ENCODE measurements around the gene CFAP97. TPM values are rescaled to one million over a fixed set of nuclear protein-coding genes. Genes with fewer than 3 reads are reported as not detected.

Gene CFAP97
- total and polyA plus RNA-seq, 5 donors from 2014 or later, result 28.3 to 87.1 (median 77.9) TPM

GRCh38 chr4:185110375-185110823 is 93.4 kb downstream of the CFAP97 start:
- Histone ChIP-seq H3K9me3 (ENCODE audit: control insufficient read depth in 2 of 2, low read length in 2 of 2) (no peaks in the 10 kb centered on the region), H3K4me3 (ENCODE audit: low read depth, low read length) (no peak overlapping the region), H3K27me3 (ENCODE audit: control insufficient read depth, insufficient read depth, low read length) (peaks cover 8% of the 10 kb centered on the region), H3K27ac (ENCODE audit: insufficient read depth, low read length, poor library complexity, severe bottlenecking) (no peak overlapping the region), H3K4me1 (ENCODE audit: control insufficient read depth, insufficient read depth, low read length, poor library complexity, severe bottlenecking) (no peaks in the 10 kb centered on the region), H3K36me3 (ENCODE audit: control insufficient read depth, insufficient read depth, low read length) (no peaks in the 10 kb centered on the region)
- H3K36me3 Mint-ChIP-seq, result no peaks in the 10 kb centered on the region
- no peak overlapping the region for H3K4me3 Mint-ChIP-seq
- ATAC-seq (ENCODE audit: low read depth in 2 of 2) (no peak), DNase-seq (no peak)
- no peak overlapping the region for H3K27ac Mint-ChIP-seq
- H3K4me1 Mint-ChIP-seq, result no peaks in the 10 kb centered on the region
- peaks cover 36% of the 10 kb centered on the region for H3K27me3 Mint-ChIP-seq
- H3K9me3 Mint-ChIP-seq, result peaks cover 0 to 2% (median 0%) of the 10 kb centered on the region in 7 donors

- H3K36me3 Mint-ChIP-seq, result no peaks in the 10 kb centered on the region
- peaks cover 0 to 2% (median 0%) of the 10 kb centered on the region in 7 donors for H3K9me3 Mint-ChIP-seq
- ATAC-seq (ENCODE audit: low read depth in 2 of 2) (no peak), DNase-seq (no peak)
- no peaks in the 10 kb centered on the region for H3K36me3 ChIP-seq (ENCODE audit: control insufficient read depth, insufficient read depth, low read length)
- no peaks in the 10 kb centered on the region for H3K4me1 Mint-ChIP-seq
- no peak overlapping the region for H3K4me3 ChIP-seq (ENCODE audit: low read depth, low read length)
- H3K4me1 ChIP-seq (ENCODE audit: control insufficient read depth, insufficient read depth, low read length, poor library complexity, severe bottlenecking), result no peaks in the 10 kb centered on the region
- no peak overlapping the region for H3K27ac Mint-ChIP-seq
- no peak overlapping the region for H3K27ac ChIP-seq (ENCODE audit: insufficient read depth, low read length, poor library complexity, severe bottlenecking)
- peaks cover 7% of the 10 kb centered on the region for H3K27me3 ChIP-seq (ENCODE audit: control insufficient read depth, insufficient read depth, low read length)
- H3K9me3 ChIP-seq (ENCODE audit: control insufficient read depth in 2 of 2, low read length in 2 of 2), result no peaks in the 10 kb centered on the region
- H3K4me3 Mint-ChIP-seq, result no peak overlapping the region
- peaks cover 36% of the 10 kb centered on the region for H3K27me3 Mint-ChIP-seq
Observed at GRCh38 chr4:185109736-185110135, 94.1 kb downstream of the CFAP97 start.

Other genes with a start within 250 kb of the CFAP97 start
- not detected for gene HELT, start 185.5 kb downstream of the CFAP97 start, total RNA-seq
- not detected for gene HELT, start 185.5 kb downstream of the CFAP97 start, polyA plus RNA-seq
- 2.5 TPM for gene SLC25A4, start 60.7 kb downstream of the CFAP97 start, total RNA-seq
- gene SLC25A4, start 60.7 kb downstream of the CFAP97 start, polyA plus RNA-seq, result 1 to 10 TPM; 5.5 to 8.8 (median 7.0) TPM
- 22.2 TPM for gene SNX25, start 5.6 kb upstream of the CFAP97 start, total RNA-seq
- gene SNX25, start 5.6 kb upstream of the CFAP97 start, polyA plus RNA-seq, result 1 to 10 TPM; 3.7 to 8.6 (median 7.0) TPM
- 3.5 TPM for gene LRP2BP, start 191.9 kb upstream of the CFAP97 start, total RNA-seq
- 1 to 10 TPM in 2 of 4 donors, under 1 TPM in 2; 0.54 to 1.2 (median 0.97) TPM for gene LRP2BP, start 191.9 kb upstream of the CFAP97 start, polyA plus RNA-seq
- gene ANKRD37, start 192.8 kb upstream of the CFAP97 start, total RNA-seq, result 31.0 TPM
- 10 to 100 TPM in 3 of 4 donors, 1 to 10 TPM in 1; 8.8 to 14.3 (median 11.2) TPM for gene ANKRD37, start 192.8 kb upstream of the CFAP97 start, polyA plus RNA-seq
- gene UFSP2, start 222.0 kb upstream of the CFAP97 start, total RNA-seq, result 18.2 TPM
- 10 to 100 TPM; 39.8 to 45.3 (median 44.0) TPM for gene UFSP2, start 222.0 kb upstream of the CFAP97 start, polyA plus RNA-seq

Data from CD4-positive, CD25-positive, alpha-beta regulatory T cell (primary cell).